AG04450 (cell line): ENCODE results near the gene NEDD4L. TPM values are rescaled to one million over a fixed set of nuclear protein-coding genes. Genes with fewer than 3 reads are reported as not detected.

ENCODE experiments used
- CTCF ChIA-PET: fragments of 300-600, 350-600 bp; formaldehyde crosslinking; extraction: SDS; loops from one replicate; lab custom pipeline; 2022; ENCODE audit warnings: antibody characterized with exemption, inconsistent platforms; lab: Charles Lee
- POLR2A ChIA-PET: fragments of 350-600 bp; formaldehyde crosslinking; extraction: SDS; loops from one replicate; lab custom pipeline; 2021; ENCODE audit warnings: antibody characterized with exemption, inconsistent platforms; lab: Yijun Ruan, JAX
- DNase-seq: peaks from one replicate; pipeline ENCODE4 v3.0.0-alpha.2; 2011; ENCODE audit warnings: low read depth, low spot score
- H3K27ac ChIP-seq: one replicate; pipeline ENCODE4 v1.5.1; 2012; ENCODE audit warnings: low read depth, low read length, control low read depth
- H3K27me3 ChIP-seq: one replicate; pipeline ENCODE4 v1.6.0; 2012; ENCODE audit warnings: low read length; ENCODE audit not compliant: control insufficient read depth, insufficient read depth
- H3K4me3 ChIP-seq: 2 replicates; pipeline ENCODE4 v1.5.1; 2011; ENCODE audit warnings: mild to moderate bottlenecking, low read depth, low read length, control low read depth
- H3K9me3 ChIP-seq: 2 replicates; pipeline ENCODE4 v1.5.1; 2012; ENCODE audit warnings: low read length; ENCODE audit not compliant: control insufficient read depth, insufficient read depth
- polyA plus RNA-seq: library from polyadenylated mRNA; depleted of rRNA; stranded (reverse); fragments of >200 nt; gene quantifications from 2 replicates; pipeline ENCODE4 v1.2.3, GENCODE V29; 2011
- TF ChIP-seq, protein P1 (sequence below): IDR thresholded peaks from 2 replicates; pipeline ENCODE4 v1.5.1; 2011; ENCODE audit warnings: low read depth, low read length, control low read depth, inconsistent platforms

The NEDD4L gene
- polyA plus RNA-seq, 1 experiment, result 15.0 TPM

DNA sequence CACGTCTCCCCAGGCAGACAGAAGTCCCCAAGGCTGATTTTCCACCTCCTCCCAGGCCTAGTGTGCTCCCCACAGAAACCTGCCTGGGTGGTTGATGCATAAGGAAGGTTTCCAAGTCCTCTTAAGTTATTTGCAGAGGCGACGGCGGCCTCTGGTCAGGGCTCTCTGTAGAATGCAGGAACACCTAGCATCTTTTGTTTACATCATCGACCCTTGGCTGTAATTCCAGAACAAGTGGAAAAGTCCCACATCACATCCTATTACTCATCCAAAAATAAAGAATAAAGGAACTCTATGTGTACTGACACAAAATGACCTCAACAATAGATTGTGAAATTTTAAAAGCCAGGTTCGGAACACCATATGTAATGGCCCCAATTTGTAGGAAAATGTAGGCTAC lies 373.7 kb downstream of the NEDD4L start:
- TF ChIP-seq, protein P1, sequence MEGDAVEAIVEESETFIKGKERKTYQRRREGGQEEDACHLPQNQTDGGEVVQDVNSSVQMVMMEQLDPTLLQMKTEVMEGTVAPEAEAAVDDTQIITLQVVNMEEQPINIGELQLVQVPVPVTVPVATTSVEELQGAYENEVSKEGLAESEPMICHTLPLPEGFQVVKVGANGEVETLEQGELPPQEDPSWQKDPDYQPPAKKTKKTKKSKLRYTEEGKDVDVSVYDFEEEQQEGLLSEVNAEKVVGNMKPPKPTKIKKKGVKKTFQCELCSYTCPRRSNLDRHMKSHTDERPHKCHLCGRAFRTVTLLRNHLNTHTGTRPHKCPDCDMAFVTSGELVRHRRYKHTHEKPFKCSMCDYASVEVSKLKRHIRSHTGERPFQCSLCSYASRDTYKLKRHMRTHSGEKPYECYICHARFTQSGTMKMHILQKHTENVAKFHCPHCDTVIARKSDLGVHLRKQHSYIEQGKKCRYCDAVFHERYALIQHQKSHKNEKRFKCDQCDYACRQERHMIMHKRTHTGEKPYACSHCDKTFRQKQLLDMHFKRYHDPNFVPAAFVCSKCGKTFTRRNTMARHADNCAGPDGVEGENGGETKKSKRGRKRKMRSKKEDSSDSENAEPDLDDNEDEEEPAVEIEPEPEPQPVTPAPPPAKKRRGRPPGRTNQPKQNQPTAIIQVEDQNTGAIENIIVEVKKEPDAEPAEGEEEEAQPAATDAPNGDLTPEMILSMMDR, result no peak
- Histone ChIP-seq H3K27ac (no peak overlapping the region), H3K4me3 (no peak overlapping the region), H3K27me3 (peaks cover 23% of the 10 kb centered on the region), H3K9me3 (no peaks in the 10 kb centered on the region)
- DNase-seq, result no peak
- ChIA-PET POLR2A (no interaction called here), CTCF (interaction anchor here (0.6 kb wide), 1 partner anchor 1788 kb away, joined by 5 read pairs; no protein-coding TSS in a partner anchor)

DNA sequence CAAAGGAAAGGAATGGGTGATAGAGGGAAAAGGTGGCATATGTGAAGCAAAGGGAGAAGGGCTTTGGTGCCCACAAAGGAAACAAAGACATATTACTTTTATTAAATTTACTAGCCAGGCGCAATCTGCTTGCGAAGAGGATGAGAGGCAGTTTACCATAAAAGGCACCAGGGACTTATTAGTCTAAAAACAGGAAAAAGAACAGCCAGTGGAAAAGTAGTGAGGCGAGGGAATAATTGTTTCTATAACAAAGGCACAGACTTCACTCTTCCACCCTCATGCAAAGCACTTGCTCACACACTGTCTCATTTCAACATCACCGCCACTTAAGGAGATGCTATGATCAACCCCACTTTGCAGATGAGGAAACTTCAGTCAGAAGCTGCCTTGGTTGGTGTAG lies 374.3 kb downstream of the NEDD4L start:
- Histone ChIP-seq H3K9me3 (no peaks in the 10 kb centered on the region), H3K27ac (no peak overlapping the region), H3K4me3 (no peak overlapping the region), H3K27me3 (peaks cover 18% of the 10 kb centered on the region)
- POLR2A ChIA-PET, result no interaction called here
- CTCF ChIA-PET, result interaction anchor here (0.6 kb wide), 1 partner anchor 17 kb away, joined by 3 read pairs; no protein-coding TSS in a partner anchor
- TF ChIP-seq, protein P1, result no peak
- no peak for DNase-seq

DNA sequence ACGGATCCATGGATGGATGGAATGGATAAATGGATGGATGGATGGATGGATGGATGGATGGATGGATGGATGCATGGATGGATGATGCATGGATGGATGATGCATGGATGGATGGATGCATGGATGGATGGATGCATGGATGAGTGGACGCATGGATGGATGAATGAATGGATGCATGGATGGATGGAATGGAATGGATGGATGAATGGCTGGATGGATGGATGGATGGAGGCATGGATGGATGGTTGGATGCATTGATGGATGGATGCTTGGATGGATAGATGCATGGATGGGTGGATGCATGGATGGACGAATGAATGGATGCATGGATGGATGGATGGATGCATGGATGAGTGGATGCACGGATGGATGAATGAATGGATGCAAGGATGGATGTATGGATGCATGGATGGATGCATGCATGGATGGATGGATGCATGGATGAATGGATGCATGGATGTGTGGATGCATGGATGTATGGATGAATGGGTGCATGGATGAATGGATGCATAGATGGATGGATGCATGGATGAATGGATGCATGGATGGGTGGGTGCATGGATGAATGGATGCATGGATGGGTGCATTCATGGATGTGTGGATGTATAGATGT lies 375.7 kb downstream of the NEDD4L start:
- Histone ChIP-seq H3K27me3 (peaks cover 9% of the 10 kb centered on the region), H3K9me3 (no peaks in the 10 kb centered on the region), H3K4me3 (no peak overlapping the region), H3K27ac (no peak overlapping the region)
- ChIA-PET POLR2A (no interaction called here), CTCF (no interaction called here)
- no peak for DNase-seq
- TF ChIP-seq, protein P1, result no peak

DNA sequence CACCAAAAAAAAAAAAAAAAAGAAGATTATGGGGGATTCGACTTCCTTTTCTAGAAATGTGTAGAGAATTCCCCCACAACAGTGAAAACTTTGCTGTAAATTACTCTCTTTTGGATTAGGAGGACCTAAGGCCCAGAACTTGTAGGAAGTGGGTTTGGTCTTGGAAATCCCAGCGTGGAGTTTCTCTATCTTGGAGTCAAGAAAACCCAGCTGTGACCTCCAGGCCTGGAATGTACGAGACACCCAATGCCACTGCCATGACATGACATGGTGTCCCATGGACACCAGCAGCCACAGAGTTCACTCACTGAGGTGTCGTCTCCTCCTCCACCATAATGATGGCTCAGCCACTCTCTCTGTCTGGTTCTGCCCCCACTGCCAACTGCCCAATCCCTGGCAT lies 382.6 kb downstream of the NEDD4L start:
- CTCF ChIA-PET, result no interaction called here

DNA sequence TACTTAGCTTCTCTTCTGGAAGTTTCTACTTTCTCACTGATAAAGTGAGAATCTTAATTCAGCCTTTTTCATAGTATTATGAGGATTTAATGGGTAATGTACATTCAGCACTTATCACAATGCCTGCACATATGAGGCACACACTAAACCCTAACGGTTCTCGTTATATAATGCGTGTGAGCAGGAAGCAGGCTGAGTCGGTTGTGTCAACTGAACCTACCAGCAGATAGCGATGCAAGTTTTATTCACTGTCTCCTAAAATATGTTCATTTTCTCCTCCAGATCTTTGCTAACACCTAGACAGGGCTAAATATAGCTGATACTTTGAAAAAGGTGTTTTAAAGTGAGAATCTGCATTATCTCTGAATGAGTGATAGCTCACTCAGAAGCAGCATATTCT lies 383.3 kb downstream of the NEDD4L start:
- ChIA-PET CTCF (no interaction called here), POLR2A (interaction anchor here (0.6 kb wide), 1 partner anchor 936 kb away, joined by 3 read pairs; no protein-coding TSS in a partner anchor)
- Histone ChIP-seq H3K27me3 (peaks cover 5% of the 10 kb centered on the region), H3K4me3 (no peak overlapping the region), H3K9me3 (no peaks in the 10 kb centered on the region), H3K27ac (no peak overlapping the region)
- no peak for DNase-seq
- TF ChIP-seq, protein P1, result no peak

More for the DNA sequence above, 382.6 kb downstream of the NEDD4L start:
- POLR2A ChIA-PET, result no interaction called here
- TF ChIP-seq, protein P1, result no peak
- Histone ChIP-seq H3K4me3 (no peak overlapping the region), H3K9me3 (no peaks in the 10 kb centered on the region), H3K27ac (no peak overlapping the region), H3K27me3 (peaks cover 8% of the 10 kb centered on the region)
- DNase-seq, result no peak
